ENCODE measurements around the gene ZBTB2. TPM values are rescaled to one million over a fixed set of nuclear protein-coding genes. Genes with fewer than 3 reads are reported as not detected.

The ZBTB2 gene
- total and polyA plus RNA-seq, 8 donors: 10.7 to 18.4 (median 15.7) TPM

DNA sequence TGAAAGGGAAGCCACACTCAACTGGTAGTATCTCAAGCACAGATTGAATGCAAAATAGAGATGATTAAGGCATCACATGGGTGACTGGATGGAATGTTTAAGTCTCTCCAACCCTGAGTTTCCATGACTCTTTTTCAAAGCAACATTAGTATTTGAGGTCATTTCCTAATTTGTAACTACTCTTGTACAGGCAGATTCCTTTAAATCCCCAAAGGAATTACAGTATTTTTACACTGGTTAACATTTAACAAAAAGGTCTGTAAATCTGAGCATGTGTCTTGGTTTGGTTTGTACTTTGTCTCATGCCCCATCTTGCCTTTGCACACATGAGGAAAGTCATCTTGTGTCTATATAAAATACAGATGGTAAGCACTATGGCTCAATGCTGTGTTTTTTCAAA, 45.4 kb upstream of the ZBTB2 start:
- no peak for DNase-seq
- intact Hi-C loops (cut with DNase I): no loop called here
- Histone ChIP-seq H3K9me3 (no peaks in the 10 kb centered on the region), H3K36me3 (peaks cover 0 to 20% of the 10 kb centered on the region in 2 donors), H3K4me1 (peaks cover 4 to 8% of the 10 kb centered on the region in 2 donors), H3K27ac (no peak overlapping the region), H3K27me3 (no peaks in the 10 kb centered on the region), H3K4me3 (no peak overlapping the region)
- no peak for ATAC-seq
- TF ChIP-seq, protein P1, sequence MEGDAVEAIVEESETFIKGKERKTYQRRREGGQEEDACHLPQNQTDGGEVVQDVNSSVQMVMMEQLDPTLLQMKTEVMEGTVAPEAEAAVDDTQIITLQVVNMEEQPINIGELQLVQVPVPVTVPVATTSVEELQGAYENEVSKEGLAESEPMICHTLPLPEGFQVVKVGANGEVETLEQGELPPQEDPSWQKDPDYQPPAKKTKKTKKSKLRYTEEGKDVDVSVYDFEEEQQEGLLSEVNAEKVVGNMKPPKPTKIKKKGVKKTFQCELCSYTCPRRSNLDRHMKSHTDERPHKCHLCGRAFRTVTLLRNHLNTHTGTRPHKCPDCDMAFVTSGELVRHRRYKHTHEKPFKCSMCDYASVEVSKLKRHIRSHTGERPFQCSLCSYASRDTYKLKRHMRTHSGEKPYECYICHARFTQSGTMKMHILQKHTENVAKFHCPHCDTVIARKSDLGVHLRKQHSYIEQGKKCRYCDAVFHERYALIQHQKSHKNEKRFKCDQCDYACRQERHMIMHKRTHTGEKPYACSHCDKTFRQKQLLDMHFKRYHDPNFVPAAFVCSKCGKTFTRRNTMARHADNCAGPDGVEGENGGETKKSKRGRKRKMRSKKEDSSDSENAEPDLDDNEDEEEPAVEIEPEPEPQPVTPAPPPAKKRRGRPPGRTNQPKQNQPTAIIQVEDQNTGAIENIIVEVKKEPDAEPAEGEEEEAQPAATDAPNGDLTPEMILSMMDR (IDR thresholded peaks at IDR 0.05): no peak

DNA sequence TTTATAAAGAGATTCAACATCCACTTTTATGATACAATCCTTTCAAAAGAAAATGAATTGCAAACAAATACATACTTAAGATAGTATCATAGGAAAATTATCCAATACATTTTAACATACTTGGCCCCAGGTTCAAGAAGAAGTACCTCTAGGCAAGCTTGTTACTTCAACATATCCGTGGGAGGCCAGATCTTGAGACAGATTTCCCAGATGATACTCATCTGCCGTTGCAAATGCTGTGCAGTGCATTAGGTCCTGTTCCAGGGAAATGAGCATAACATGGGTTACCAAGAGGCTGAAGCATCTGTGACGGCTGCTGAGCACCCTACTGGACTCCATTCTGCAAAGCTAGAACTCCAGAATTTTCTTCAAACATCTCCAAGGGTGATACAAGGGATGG, 44.9 kb upstream of the ZBTB2 start:
- H3K27me3 ChIP-seq: no peaks in the 10 kb centered on the region
- DNase-seq (no peak), ATAC-seq (no peak)
- H3K27ac ChIP-seq: no peak overlapping the region
- H3K9me3 ChIP-seq: no peaks in the 10 kb centered on the region
- peaks cover 3 to 4% of the 10 kb centered on the region in 2 donors for H3K4me1 ChIP-seq
- intact Hi-C loops (cut with DNase I): no loop called here
- H3K36me3 ChIP-seq: peaks cover 0 to 25% of the 10 kb centered on the region in 2 donors
- TF ChIP-seq, protein P1 (IDR thresholded peaks at IDR 0.05): no peak
- H3K4me3 ChIP-seq: no peak overlapping the region

DNA sequence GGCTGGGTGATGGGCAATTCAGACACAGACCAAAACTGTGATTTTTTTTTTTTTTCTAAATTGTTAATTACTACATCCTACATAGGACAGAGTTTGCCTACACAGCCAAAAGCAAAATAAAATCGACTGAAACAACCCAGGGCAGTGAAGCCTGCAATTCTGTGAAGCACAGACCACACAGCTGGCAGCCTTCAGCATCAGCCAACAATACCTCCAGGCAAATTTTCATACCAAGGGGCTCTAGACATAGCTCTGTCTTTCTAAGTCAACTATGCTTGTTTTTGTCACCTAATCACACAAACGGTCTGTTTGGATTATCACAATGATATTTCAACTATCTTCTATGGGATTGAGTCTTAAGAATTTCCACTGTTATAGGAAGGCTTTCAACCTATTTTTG, 43.0 kb upstream of the ZBTB2 start:
- Histone ChIP-seq H3K9me3 (no peaks in the 10 kb centered on the region), H3K4me1 (no peaks in the 10 kb centered on the region), H3K27ac (no peak overlapping the region), H3K4me3 (no peak overlapping the region), H3K27me3 (no peaks in the 10 kb centered on the region), H3K36me3 (peaks cover 0 to 45% of the 10 kb centered on the region in 2 donors)
- intact Hi-C loops (cut with DNase I): no loop called here
- TF ChIP-seq, protein P1 (IDR thresholded peaks at IDR 0.05): no peak
- ATAC-seq: no peak
- no peak for DNase-seq

DNA sequence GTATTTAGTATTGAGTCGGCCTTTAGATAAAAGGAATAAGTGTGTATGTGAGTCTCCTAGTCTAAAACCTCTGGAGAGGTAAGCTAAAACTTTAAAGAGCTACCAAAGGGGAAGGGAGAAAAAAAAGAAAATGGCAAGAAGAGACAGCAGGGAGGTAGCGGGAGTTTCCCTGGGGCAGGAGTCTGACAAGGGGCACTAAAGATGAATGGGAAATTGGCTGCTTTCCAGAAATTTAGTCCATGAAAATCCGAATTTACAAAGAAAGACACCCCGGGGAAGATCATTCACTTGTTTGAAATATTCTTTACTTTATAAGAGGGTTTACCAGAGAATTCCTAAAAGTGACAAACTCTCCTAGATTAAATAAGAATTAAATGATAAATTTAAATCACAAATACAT, 41.3 kb upstream of the ZBTB2 start:
- H3K27ac ChIP-seq: no peak overlapping the region
- no peaks in the 10 kb centered on the region for H3K27me3 ChIP-seq
- no peaks in the 10 kb centered on the region for H3K4me1 ChIP-seq
- DNase-seq: no peak
- peaks cover 0 to 61% of the 10 kb centered on the region in 2 donors for H3K36me3 ChIP-seq
- intact Hi-C loops (cut with DNase I): no loop called here
- TF ChIP-seq, protein P1 (IDR thresholded peaks at IDR 0.05): no peak
- no peaks in the 10 kb centered on the region for H3K9me3 ChIP-seq
- ATAC-seq: no peak
- H3K4me3 ChIP-seq: no peak overlapping the region

DNA sequence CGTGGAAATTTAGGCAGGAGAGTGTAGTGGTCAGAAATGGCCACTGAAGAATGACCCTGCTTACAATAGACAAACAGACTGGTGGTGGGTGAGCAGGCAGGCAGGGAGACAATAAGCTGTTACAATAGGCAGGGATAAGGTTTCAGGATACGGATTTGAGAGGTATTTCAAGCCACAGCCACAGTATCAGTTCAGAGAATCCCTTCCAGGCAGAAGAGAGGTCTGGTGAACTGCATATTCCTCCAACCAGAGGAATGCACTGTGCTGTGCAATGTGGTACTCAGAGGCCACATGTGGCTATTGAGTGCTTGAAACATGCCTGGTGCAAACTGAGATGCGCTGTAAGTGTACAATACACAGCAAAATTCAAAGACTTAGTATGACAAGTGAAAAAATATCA, 40.0 kb upstream of the ZBTB2 start:
- H3K36me3 ChIP-seq: peaks cover 0 to 74% of the 10 kb centered on the region in 2 donors
- H3K9me3 ChIP-seq: no peaks in the 10 kb centered on the region
- intact Hi-C loops (cut with DNase I): no loop called here
- H3K27me3 ChIP-seq: no peaks in the 10 kb centered on the region
- no peak overlapping the region for H3K4me3 ChIP-seq
- H3K4me1 ChIP-seq: no peaks in the 10 kb centered on the region
- TF ChIP-seq, protein P1 (IDR thresholded peaks at IDR 0.05): no peak
- DNase-seq: no peak
- no peak for ATAC-seq
- no peak overlapping the region for H3K27ac ChIP-seq
